Heart right ventricle (tissue), 16 donors: Measurements from ENCODE around the gene TEX2. TPM values are rescaled to one million over a fixed set of nuclear protein-coding genes. Genes with fewer than 3 reads are reported as not detected.

Source experiments
- ATAC-seq, 8 donors: fragments of 200-7000 bp; cut with Tn5 transposase; one replicate each; pipeline ENCODE4 v1.9.1; 2020; ENCODE audit warnings: mild to moderate bottlenecking in 8 of 8, moderate library complexity in 8 of 8, moderate number of reproducible peaks in 1 of 8
- DNase-seq, 2 donors: peaks; one replicate each; pipeline ENCODE4 v3.0.0-alpha.2; 2020
- H3K27ac ChIP-seq, 10 donors: fragments of 200-600 bp; sonication (generic) in 2 of 10; one replicate each; pipeline versions ENCODE4 v1.5.0 to v1.8.0; 2020 to 2022; ENCODE audit warnings: mild to moderate bottlenecking in 3 of 10
- H3K27me3 ChIP-seq, 7 donors: fragments of 200-600 bp; one replicate each; pipeline ENCODE4 v1.8.0; 2021 to 2022; ENCODE audit warnings: mild to moderate bottlenecking in 2 of 7
- H3K36me3 ChIP-seq, 9 donors: fragments of 200-600 bp; sonication (generic) in 1 of 9; one replicate each; pipeline versions ENCODE4 v1.5.0 to v1.8.0; 2020 to 2022; ENCODE audit warnings: mild to moderate bottlenecking in 2 of 9
- H3K4me1 ChIP-seq, 9 donors: fragments of 200-600 bp; sonication (generic) in 1 of 9; one replicate each; pipeline versions ENCODE4 v1.5.0 to v1.8.0; 2020 to 2022; ENCODE audit warnings: mild to moderate bottlenecking in 4 of 9
- H3K4me3 ChIP-seq, 10 donors: fragments of 200-600 bp; sonication (generic) in 2 of 10; one replicate each; pipeline versions ENCODE4 v1.5.0 to v1.8.0; 2020 to 2022; ENCODE audit warnings: mild to moderate bottlenecking in 7 of 10, moderate library complexity in 2 of 10
- H3K9me3 ChIP-seq, 11 donors: fragments of 200-600 bp in 10 of 11; sonication (generic) in 2 of 11; one replicate each; pipeline versions ENCODE4 v1.5.0 to v1.8.0; 2013 to 2022; ENCODE audit warnings: mild to moderate bottlenecking in 2 of 11, control low read depth in 1 of 11, moderate library complexity in 1 of 11
- CTCF ChIP-seq, 9 donors: fragments of 200-600 bp; sonication (generic) in 2 of 9; IDR thresholded peaks; one replicate each; pipeline versions ENCODE4 v1.5.0 to v1.8.0; 2021 to 2022; ENCODE audit warnings: antibody characterized with exemption in 9 of 9, mild to moderate bottlenecking in 5 of 9, moderate library complexity in 1 of 9
- WGBS, 2 donors: extraction: QIAGEN DNeasy Blood & Tissue Kit; methylation state at CpG; one replicate each; pipeline ENCODE4 v1.1.7; 2013; ENCODE audit warnings: inconsistent platforms in 1 of 2; 5-methylcytosine and 5-hydroxymethylcytosine counted together
- intact Hi-C, 10 donors: fragments of 100-400 bp; cut with DNase I; formaldehyde crosslinking; loops; one replicate each; pipeline versions ENCODE4 v1.11.1 to v1.14.2; 2022
- polyA plus RNA-seq, 2 donors: library from polyadenylated mRNA; stranded (reverse); fragments of 200-250 nt; gene quantifications; one replicate each; pipeline ENCODE4 v1.2.3, GENCODE V29; 2013
- total RNA-seq, 10 donors: library from RNA; stranded (reverse); fragmentation: NEBNext Ultra II Directional in 3 of 10; extraction: Animal tissue kit (Norgen Biotek cat#: 25700) in 3 of 10; gene quantifications; one replicate each; pipeline versions ENCODE4 v1.2.1 to v1.2.4, GENCODE V29; 2021 to 2023
- donor health status: Arrhythmogenic right ventricular cardiomyopathy.
- donor health status: ischemic (EF 13 %, LVEDD 7.1; RV severe dilation, severe dysfunction).
- donor health status: healthy with polysubstance abuse.
- donor health status: DM: no; HTN: yes; CAD: no.
- donor health status: DM: no; HTN: no; CAD: no.
- donor health status: ischemic (EF 25% LVEDD 6.9; RV normal size, moderate dysfunction).
- donor health status: ischemic (EF 25% LVEDD 5.7; RV mildly dilated, moderate dysfunction).
- donor health status: healthy.
- donor health status: DM: yes; HTN: yes; CAD: no.
- donor health status: Ischemic cardiomyopathy.
- donor health status: ischemic (EF 35%, LVEDD 5.7; RV mildly dilated, moderate dysfunction).
- donor health status: nonischemic (EF 11% LVEDD 7.7; RV severe dilation, severe dysfunction).
- donor health status: DM: yes; HTN: yes; CAD: no.
- donor health status: PGD.
- donor health status: ischemic (EF 29% LVEDD 5.4; RV normal size, mild dysfunction).
- donor health status: nonischemic (EF 23%, LVEDD 6.1; RV moderate dilation, normal function).

Gene TEX2
- total and polyA plus RNA-seq, 12 donors, result 15.9 to 60.5 (median 54.5) TPM

GRCh38 chr17:64306850-64307463, 43.9 kb upstream of the TEX2 start:
- peak; percentile 82 to 90 (median 88) for TF ChIP-seq CTCF (IDR thresholded peaks at IDR 0.05)

GRCh38 chr17:64304551-64304950, 41.5 kb upstream of the TEX2 start:
- peaks cover 0 to 17% (median 8%) of the 10 kb centered on the region in 9 donors for H3K4me1 ChIP-seq
- no peaks in the 10 kb centered on the region for H3K27me3 ChIP-seq
- 87 to 89% methylated on average over 2 of the region's 2 CpGs for WGBS, 2 donors
- H3K36me3 ChIP-seq, result no peaks in the 10 kb centered on the region
- intact Hi-C loops, result loop anchor here in 1 of 10 donors (10.0 kb wide), 1 partner anchor 190 kb away; the partner anchor contains the start of gene POLG2
- no peaks in the 10 kb centered on the region for H3K9me3 ChIP-seq
- no peak for ATAC-seq
- no peak for DNase-seq
- no peak overlapping the region for H3K4me3 ChIP-seq
- H3K27ac ChIP-seq, result no peak overlapping the region
- TF ChIP-seq CTCF (IDR thresholded peaks at IDR 0.05), result no peak

More at GRCh38 chr17:64306850-64307463, 43.9 kb upstream of the TEX2 start:
- no peaks in the 10 kb centered on the region for H3K9me3 ChIP-seq
- no peak overlapping the region for H3K4me3 ChIP-seq
- H3K27me3 ChIP-seq, result no peaks in the 10 kb centered on the region
- WGBS, 2 donors, result 42 to 45% methylated on average over 11 of the region's 11 CpGs
- intact Hi-C loops, result loop anchor here in 7 of 10 donors (1.0 to 10.0 kb wide), 5 partner anchors 111 to 190 kb away; partner anchors contain the start of gene POLG2 (in 2 of the 7)
- peak in 5 of 8 donors; percentile 59 to 66 (median 65) for ATAC-seq
- H3K36me3 ChIP-seq, result no peaks in the 10 kb centered on the region
- no peak overlapping the region for H3K27ac ChIP-seq
- peak; percentile 62 to 66 for DNase-seq
- peaks cover 0 to 28% (median 8%) of the 10 kb centered on the region in 9 donors for H3K4me1 ChIP-seq

GRCh38 chr17:64300699-64300965, 37.6 kb upstream of the TEX2 start:
- H3K27me3 ChIP-seq, result no peaks in the 10 kb centered on the region
- ATAC-seq, result no peak
- DNase-seq, result no peak
- no peaks in the 10 kb centered on the region for H3K9me3 ChIP-seq
- no peaks in the 10 kb centered on the region for H3K4me1 ChIP-seq
- H3K27ac ChIP-seq, result no peak overlapping the region
- no peaks in the 10 kb centered on the region for H3K36me3 ChIP-seq
- 88 to 92% methylated on average over 8 of the region's 8 CpGs for WGBS, 2 donors
- H3K4me3 ChIP-seq, result no peak overlapping the region
- intact Hi-C loops, result loop anchor here in 1 of 10 donors (10.0 kb wide), 1 partner anchor 194 kb away; the partner anchor contains the start of gene POLG2
- no peak for TF ChIP-seq CTCF (IDR thresholded peaks at IDR 0.05)

- H3K4me3 ChIP-seq, result no peak overlapping the region
- H3K9me3 ChIP-seq, result no peaks in the 10 kb centered on the region
- no peak overlapping the region for H3K27ac ChIP-seq
- H3K27me3 ChIP-seq, result no peaks in the 10 kb centered on the region
- ATAC-seq, result no peak
- no peaks in the 10 kb centered on the region for H3K4me1 ChIP-seq
- intact Hi-C loops, result no loop called here
- 96 to 97% methylated on average over 8 of the region's 8 CpGs for WGBS, 2 donors
- DNase-seq, result no peak
- no peak for TF ChIP-seq CTCF (IDR thresholded peaks at IDR 0.05)
- no peaks in the 10 kb centered on the region for H3K36me3 ChIP-seq
Measured at GRCh38 chr17:64297467-64298088, 34.5 kb upstream of the TEX2 start.
